Measurements from ENCODE around the gene MAP4K4.
"Not testable (repeated sequence)": the region's sequence is repeated elsewhere in the genome, so short reads cannot be mapped to it uniquely, and the experiment has no call there.

MAP4K4 gene

DNA sequence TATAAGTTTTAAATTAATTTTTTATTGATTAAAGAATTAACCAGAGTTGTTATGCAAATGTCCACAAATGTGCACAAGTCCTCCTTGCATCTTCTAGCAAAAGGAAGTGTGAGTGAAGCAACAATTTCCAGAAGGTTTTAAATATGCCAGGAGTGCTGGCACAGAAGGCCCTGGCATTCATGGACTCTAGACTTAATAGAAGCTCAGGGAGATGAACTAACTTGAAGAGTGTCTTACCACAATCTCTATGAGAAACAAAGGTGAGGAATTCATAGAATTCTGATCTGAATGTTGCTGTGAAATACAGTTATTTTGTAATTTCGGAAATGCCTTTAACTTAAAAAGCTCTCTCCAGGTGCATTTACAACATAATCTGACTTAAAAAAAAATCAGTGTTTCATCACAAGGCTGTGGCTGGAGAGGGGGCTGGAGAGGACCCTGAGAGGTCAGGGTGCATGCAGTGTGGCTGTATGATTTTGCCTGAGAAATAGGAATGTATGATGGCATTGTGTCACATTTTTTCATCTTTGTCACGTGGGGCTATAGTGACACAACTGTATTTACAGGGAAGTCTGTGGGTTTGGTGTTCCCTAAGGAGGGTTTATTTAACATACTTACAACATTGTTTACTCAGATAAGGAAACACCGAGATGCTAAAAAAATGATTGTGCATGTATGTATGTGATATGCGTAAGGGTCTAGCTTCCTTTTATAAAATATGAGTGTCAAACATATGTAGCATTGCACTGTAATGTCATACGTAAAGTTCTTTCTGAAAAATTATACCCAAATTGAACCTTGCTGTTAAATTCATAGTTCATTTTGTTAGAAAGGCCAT, 66.2 kb downstream of the MAP4K4 start:
- TF ChIP-seq, protein P1, sequence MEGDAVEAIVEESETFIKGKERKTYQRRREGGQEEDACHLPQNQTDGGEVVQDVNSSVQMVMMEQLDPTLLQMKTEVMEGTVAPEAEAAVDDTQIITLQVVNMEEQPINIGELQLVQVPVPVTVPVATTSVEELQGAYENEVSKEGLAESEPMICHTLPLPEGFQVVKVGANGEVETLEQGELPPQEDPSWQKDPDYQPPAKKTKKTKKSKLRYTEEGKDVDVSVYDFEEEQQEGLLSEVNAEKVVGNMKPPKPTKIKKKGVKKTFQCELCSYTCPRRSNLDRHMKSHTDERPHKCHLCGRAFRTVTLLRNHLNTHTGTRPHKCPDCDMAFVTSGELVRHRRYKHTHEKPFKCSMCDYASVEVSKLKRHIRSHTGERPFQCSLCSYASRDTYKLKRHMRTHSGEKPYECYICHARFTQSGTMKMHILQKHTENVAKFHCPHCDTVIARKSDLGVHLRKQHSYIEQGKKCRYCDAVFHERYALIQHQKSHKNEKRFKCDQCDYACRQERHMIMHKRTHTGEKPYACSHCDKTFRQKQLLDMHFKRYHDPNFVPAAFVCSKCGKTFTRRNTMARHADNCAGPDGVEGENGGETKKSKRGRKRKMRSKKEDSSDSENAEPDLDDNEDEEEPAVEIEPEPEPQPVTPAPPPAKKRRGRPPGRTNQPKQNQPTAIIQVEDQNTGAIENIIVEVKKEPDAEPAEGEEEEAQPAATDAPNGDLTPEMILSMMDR (IDR thresholded peaks at IDR 0.05; ENCODE audit: extremely low read depth, missing control alignments) = no peak
- DNase-seq (ENCODE audit: low spot score) = no peak

DNA sequence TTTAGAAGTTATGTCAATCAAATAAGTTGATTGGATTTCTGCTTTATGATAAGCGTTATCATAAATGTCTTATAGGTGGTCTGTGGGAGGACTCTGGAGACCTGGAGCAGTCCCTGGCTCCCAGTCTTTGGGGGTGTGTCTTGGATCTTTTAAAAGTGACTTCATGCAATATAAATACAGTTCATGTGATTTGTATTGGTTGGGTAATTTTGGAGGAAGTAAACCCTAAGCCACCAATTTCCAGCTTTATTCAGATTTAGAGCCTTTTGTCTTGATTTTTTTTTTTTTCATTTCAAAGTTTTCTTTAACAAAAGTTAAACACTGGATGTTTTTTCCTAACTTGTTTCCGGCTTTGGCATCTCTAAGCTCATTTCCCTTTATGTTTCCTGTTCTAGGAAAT, 68.8 kb downstream of the MAP4K4 start:
- DNase-seq (ENCODE audit: low spot score) = no peak
- TF ChIP-seq, protein P1 (IDR thresholded peaks at IDR 0.05; ENCODE audit: extremely low read depth, missing control alignments) = no peak

DNA sequence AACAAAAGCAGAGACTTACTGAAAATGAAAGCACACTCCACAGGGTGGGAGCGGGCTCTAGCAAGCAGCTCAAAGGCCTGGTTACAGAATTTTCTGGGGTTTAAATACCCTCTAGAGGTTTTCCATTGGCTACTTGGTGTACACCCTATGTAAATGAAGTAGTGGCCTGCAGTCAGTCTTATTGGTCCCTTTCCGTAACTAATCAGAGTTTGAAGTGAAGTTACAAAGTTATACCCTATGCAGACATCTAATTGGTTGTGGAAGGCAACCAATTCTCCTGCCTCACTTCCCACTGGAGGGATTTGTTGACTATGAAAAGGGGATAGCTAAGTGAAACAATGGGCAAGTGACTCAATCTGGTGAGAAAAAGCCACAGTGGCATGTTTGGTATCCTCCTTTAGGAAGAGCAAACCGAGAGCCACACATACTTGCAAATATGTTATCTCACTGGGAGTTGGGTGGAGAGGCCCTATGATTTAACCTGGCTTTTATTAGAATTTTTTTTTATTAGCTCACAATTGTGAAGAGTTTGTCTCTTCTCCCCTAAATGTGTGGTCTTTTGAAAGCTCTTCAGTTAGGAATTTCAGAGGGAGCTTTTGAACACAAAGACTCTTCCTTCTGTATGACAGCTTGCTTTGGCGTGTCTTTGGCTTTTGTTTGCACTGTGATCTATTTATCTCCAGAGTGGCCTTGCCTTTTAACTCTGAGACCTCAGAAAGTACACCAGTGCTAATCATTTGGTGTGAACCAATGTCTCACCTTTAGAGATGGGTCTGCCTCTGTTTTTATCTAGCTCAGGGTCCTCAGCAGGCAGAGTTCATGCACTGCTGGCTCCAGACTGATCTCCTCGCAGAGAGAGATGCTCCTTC, 69.6 kb downstream of the MAP4K4 start:
- TF ChIP-seq, protein P1 (IDR thresholded peaks at IDR 0.05; ENCODE audit: extremely low read depth, missing control alignments) = no peak
- DNase-seq (ENCODE audit: low spot score) = no peak

DNA sequence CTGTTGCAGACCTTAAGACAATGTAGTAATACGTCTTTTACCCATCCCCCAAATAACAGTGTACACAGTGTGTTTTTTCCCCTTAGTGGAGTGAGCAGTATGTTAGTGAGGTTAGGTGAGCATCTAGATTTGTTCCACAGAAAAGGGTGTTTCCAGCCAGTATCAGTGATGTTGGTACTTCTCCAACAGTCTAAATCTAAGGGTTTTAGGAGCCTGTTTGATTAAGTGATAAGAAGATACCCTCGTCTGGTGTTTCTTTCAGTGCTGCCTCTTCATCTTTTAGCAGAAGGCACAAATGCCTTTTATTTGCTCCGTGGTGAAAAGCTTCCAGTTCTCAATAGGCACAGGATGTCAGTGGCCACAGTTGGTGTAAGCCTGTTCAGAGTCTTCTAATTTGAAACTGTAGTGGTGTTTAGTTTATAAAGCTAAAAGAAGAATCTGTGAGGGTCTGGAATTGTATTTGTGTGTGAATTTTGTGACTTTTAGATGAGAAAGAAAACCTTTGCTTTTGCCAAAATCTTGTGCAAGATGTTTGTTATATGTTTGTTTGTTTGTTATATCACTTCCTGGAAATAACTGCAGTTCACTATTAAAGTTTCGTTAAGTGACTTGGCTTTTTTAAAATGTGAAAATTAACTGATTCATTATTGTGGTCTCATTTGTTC, 71.2 kb downstream of the MAP4K4 start:
- TF ChIP-seq, protein P1 (IDR thresholded peaks at IDR 0.05; ENCODE audit: extremely low read depth, missing control alignments) = no peak
- DNase-seq (ENCODE audit: low spot score) = no peak

DNA sequence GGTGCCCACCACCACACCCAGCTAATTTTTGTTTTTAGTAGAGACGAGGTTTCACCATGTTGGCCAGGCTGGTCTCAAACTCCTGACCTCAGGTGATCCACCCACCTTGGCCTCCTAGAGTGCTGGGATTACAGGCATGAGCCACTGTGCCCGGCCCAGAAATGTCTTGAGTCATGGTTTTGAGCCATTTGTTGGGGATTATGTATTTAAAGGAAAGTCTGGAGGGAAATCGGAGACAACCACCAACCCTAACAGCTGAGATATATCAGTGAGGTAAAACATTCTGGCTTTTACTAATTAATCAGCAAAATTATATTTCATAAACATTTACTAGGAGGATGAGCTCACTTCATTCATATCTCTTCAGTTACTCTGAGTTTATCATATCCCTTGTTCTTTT, 72.2 kb downstream of the MAP4K4 start:
- not testable (repeated sequence) for DNase-seq (ENCODE audit: low spot score)

DNA sequence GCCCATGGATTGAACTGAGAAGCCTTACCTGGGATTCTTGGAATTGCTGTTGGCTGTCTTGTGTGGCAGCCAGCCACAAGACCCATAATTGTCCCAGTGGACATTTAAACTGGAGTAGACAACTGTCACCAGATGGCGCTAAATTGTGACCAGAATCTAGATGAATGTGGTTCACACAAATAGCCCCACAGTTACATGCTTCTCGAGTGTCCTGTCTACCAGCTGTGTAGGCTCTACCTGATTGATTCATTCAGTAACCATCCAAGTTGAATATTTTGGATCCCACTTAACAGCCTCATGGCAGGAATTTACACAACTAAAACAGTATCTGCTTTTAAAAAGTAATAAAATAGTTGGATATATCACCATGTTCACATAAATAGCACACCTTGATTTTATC, 73.2 kb downstream of the MAP4K4 start:
- peak; percentile 59 for DNase-seq (ENCODE audit: low spot score)
- TF ChIP-seq, protein P1 (IDR thresholded peaks at IDR 0.05; ENCODE audit: extremely low read depth, missing control alignments) = peak; percentile 58

DNA sequence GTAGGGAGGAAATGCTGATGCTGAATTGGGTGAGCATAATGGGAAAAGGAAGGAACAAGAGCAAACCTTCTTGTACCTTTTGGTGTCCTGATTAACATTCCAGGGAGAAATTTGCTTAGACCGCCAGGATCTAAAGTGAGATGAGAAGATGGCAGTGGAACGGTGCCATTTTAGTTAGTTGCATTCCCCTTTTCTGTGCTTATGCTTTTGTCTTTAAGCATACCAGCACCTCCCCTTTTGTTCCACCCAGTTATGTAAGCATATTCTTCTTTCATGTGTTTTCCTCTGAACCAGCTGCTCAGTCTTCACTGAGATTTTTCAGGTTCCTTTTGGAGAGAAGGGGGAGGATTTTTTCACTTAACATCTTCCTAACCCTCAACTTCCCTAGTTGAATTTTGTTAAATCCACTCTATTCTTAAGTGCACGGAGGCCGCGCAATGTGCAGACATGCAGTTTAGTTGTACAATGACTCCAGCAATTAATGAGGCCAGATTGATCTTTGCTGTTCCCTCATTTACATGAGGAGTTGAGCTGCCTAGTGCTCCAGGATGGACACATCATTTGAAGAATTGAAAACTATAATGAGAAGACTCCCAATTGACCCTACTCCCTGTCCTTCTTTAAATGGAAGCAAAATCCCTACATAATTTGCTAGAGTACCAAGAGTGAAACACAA, 73.9 kb downstream of the MAP4K4 start:
- TF ChIP-seq, protein P1 (IDR thresholded peaks at IDR 0.05; ENCODE audit: extremely low read depth, missing control alignments) = no peak
- no peak for DNase-seq (ENCODE audit: low spot score)
